Measurements from ENCODE around the gene ATXN2L. TPM values are rescaled to one million over a fixed set of nuclear protein-coding genes. Genes with fewer than 3 reads are reported as not detected.
"Not testable (repeated sequence)": the region's sequence is repeated elsewhere in the genome, so short reads cannot be mapped to it uniquely, and the experiment has no call there.

Gene ATXN2L
- total RNA-seq, 1 experiment from 2014 or later: 44.6 TPM

DNA sequence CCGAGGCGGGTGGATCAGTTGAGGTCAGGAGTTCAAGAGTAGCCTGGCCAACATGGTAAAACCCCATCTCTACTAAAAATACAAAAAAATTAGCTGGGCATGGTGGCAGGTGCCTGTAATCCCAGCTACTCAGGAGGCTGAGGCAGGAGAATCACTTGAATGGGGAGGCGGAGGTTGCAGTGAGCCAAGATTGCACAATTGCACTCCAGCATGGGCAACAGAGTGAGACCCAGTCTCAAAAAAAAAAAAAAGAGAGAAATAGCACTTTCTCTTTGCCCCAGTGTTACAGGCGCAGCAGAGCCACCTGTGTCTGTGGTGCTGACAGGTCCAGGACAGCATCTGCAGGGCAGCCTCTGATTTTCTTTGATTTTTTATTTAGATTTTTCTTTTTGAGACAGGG lies 58.8 kb downstream of the ATXN2L start:
- DNase-seq (ENCODE audit: low spot score); in situ Hi-C loops (cut with HindIII; ENCODE audit: low sequenced_read_pairs): not testable (repeated sequence)

GRCh38 chr16:28882551-28883160 lies 59.9 kb downstream of the ATXN2L start:
- DNase-seq (ENCODE audit: low spot score): no peak
- in situ Hi-C loops (cut with HindIII; ENCODE audit: low sequenced_read_pairs): no loop called here

GRCh38 chr16:28883221-28883996 lies 60.6 kb downstream of the ATXN2L start:
- DNase-seq (ENCODE audit: low spot score): no peak
- in situ Hi-C loops (cut with HindIII; ENCODE audit: low sequenced_read_pairs): no loop called here

- DNase-seq (ENCODE audit: low spot score): no peak
- in situ Hi-C loops (cut with HindIII; ENCODE audit: low sequenced_read_pairs): no loop called here
Measured at GRCh38 chr16:28884045-28884444, 61.2 kb downstream of the ATXN2L start.

Other genes with a start within 250 kb of the ATXN2L start
- 0.98 TPM in 1 of 2 replicates, not detected in the other for gene SULT1A2, start 225.9 kb upstream of the ATXN2L start, total RNA-seq (2014; rRNA removed; shearing (Covaris generic))
- gene SULT1A1, start 213.0 kb upstream of the ATXN2L start, total RNA-seq (2014; rRNA removed; shearing (Covaris generic)): 32.2 and 38.8 TPM in 2 replicates
- not detected in 2 replicates for gene NPIPB8, start 184.9 kb upstream of the ATXN2L start, total RNA-seq (2014; rRNA removed; shearing (Covaris generic))
- 714 and 797 TPM in 2 replicates for gene EIF3C, start 111.5 kb upstream of the ATXN2L start, total RNA-seq (2014; rRNA removed; shearing (Covaris generic))
- 0.41 TPM in 1 of 2 replicates, not detected in the other for gene NPIPB9, start 71.2 kb upstream of the ATXN2L start, total RNA-seq (2014; rRNA removed; shearing (Covaris generic))
- 98.3 and 136 TPM in 2 replicates for gene TUFM, start 23.3 kb downstream of the ATXN2L start, total RNA-seq (2014; rRNA removed; shearing (Covaris generic))
- 26.0 and 30.9 TPM in 2 replicates for gene SH2B1, start 40.8 kb downstream of the ATXN2L start, total RNA-seq (2014; rRNA removed; shearing (Covaris generic))
- gene ATP2A1, start 55.5 kb downstream of the ATXN2L start, total RNA-seq (2014; rRNA removed; shearing (Covaris generic)): 7.8 and 11.1 TPM in 2 replicates
- 22.6 and 34.6 TPM in 2 replicates for gene RABEP2, start 102.2 kb downstream of the ATXN2L start, total RNA-seq (2014; rRNA removed; shearing (Covaris generic))
- 0.10 TPM in 1 of 2 replicates, not detected in the other for gene CD19, start 109.0 kb downstream of the ATXN2L start, total RNA-seq (2014; rRNA removed; shearing (Covaris generic))
- gene NFATC2IP, start 127.9 kb downstream of the ATXN2L start, total RNA-seq (2014; rRNA removed; shearing (Covaris generic)): 22.4 and 27.4 TPM in 2 replicates
- 64.4 and 81.8 TPM in 2 replicates for gene SPNS1, start 151.8 kb downstream of the ATXN2L start, total RNA-seq (2014; rRNA removed; shearing (Covaris generic))
- 7.4 TPM in 1 of 2 replicates, not detected in the other for gene LAT, start 162.1 kb downstream of the ATXN2L start, total RNA-seq (2014; rRNA removed; shearing (Covaris generic))

All from G401 (cell line).